ENCODE results near the gene KCND3. TPM values are rescaled to one million over a fixed set of nuclear protein-coding genes. Genes with fewer than 3 reads are reported as not detected.

KCND3 gene
- total RNA-seq, 1 experiment from 2014 or later = 0.15 TPM

- H3K27me3 ChIP-seq (ENCODE audit: insufficient read depth, low read length) = no peaks in the 10 kb centered on the region
- no peaks in the 10 kb centered on the region for H3K23me2 ChIP-seq (ENCODE audit: insufficient read length, low read depth, low read length, poor library complexity, severe bottlenecking)
- peaks cover 5% of the 10 kb centered on the region for H3K4me1 ChIP-seq (ENCODE audit: insufficient read depth, low read length)
- H3K4ac ChIP-seq (ENCODE audit: low read depth, low read length) = no peak overlapping the region
- H3K56ac ChIP-seq (ENCODE audit: insufficient read length, low read depth, low read length) = no peak overlapping the region
- H3K14ac ChIP-seq (ENCODE audit: insufficient read depth, low read length) = no peak overlapping the region
- H2BK5ac ChIP-seq (ENCODE audit: insufficient read length, low read length) = no peak overlapping the region
- H3K36me3 Mint-ChIP-seq (ENCODE audit: insufficient read depth in 1 of 3, low read depth in 3 of 3) = no peaks in the 10 kb centered on the region
- no peak overlapping the region for H3T11ph ChIP-seq (ENCODE audit: low read length)
- no peak overlapping the region for H4K5ac ChIP-seq (ENCODE audit: insufficient read length, low read depth, low read length)
- H3K27me3 Mint-ChIP-seq (ENCODE audit: low read depth) = peaks cover 2% of the 10 kb centered on the region
- no peak overlapping the region for H2AFZ ChIP-seq (ENCODE audit: low read length)
- no peak overlapping the region for H3K9ac ChIP-seq (ENCODE audit: extremely low read depth, insufficient read length, low read length)
- no peak overlapping the region for H4K91ac ChIP-seq (ENCODE audit: insufficient read length, low read depth, low read length)
- H2BK120ac ChIP-seq (ENCODE audit: low read depth, low read length, poor library complexity, severe bottlenecking) = no peak overlapping the region
- no peak for TF ChIP-seq CTCF (conservative IDR thresholded peaks at IDR 0.05)
- H3K4me2 ChIP-seq (ENCODE audit: insufficient read depth, insufficient read length, low read length) = no peak overlapping the region
- H3K4me1 Mint-ChIP-seq = peaks cover 6 to 9% of the 10 kb centered on the region in 2 experiments
- H4K20me1 ChIP-seq (ENCODE audit: control insufficient read depth, insufficient read depth, insufficient read length) = no peaks in the 10 kb centered on the region
- no peak overlapping the region for H2BK12ac ChIP-seq (ENCODE audit: insufficient read length, low read depth, low read length)
- H2BK15ac ChIP-seq (ENCODE audit: low read depth, low read length) = no peak overlapping the region
- H4K8ac ChIP-seq (replicated peaks; ENCODE audit: insufficient read length, low read depth, low read length) = no peak overlapping the region
- H3K9me3 Mint-ChIP-seq = no peaks in the 10 kb centered on the region
- no peaks in the 10 kb centered on the region for H3K79me1 ChIP-seq (ENCODE audit: insufficient read depth, low read depth, low read length, poor library complexity, severe bottlenecking)
- WGBS (ENCODE audit: extremely low coverage, insufficient read length, low lambda C conversion rate) = no CpG with 5 or more reads among the region's 6 CpGs
- H3K23ac ChIP-seq (ENCODE audit: insufficient read length, low read depth, low read length) = no peak overlapping the region
- no peak overlapping the region for H3K18ac ChIP-seq (ENCODE audit: insufficient read length, low read depth, low read length)
- no peak overlapping the region for H3K27ac ChIP-seq (ENCODE audit: insufficient read length, low read depth, low read length)
- no peaks in the 10 kb centered on the region for H3K9me3 ChIP-seq (ENCODE audit: control insufficient read depth, low read depth, low read length)
- no peak for DNase-seq
- no peaks in the 10 kb centered on the region for H3K79me2 ChIP-seq (ENCODE audit: insufficient read depth, low read length)
- H2AK5ac ChIP-seq (ENCODE audit: insufficient read length, low read length) = no peak overlapping the region
- no peak overlapping the region for H3K27ac Mint-ChIP-seq
- H3K4me3 Mint-ChIP-seq = no peak overlapping the region
- no peak overlapping the region for H2BK20ac ChIP-seq (ENCODE audit: low read depth, low read length, poor library complexity, severe bottlenecking)
Measured at GRCh38 chr1:111958851-111959250, 30.6 kb downstream of the KCND3 start.

All from H9 (cell line).